ENCODE data around the gene GSTP1. TPM values are rescaled to one million over a fixed set of nuclear protein-coding genes. Genes with fewer than 3 reads are reported as not detected.

GSTP1 gene
- total and polyA plus RNA-seq, 4 donors: 371 to 782 (median 495) TPM

DNA sequence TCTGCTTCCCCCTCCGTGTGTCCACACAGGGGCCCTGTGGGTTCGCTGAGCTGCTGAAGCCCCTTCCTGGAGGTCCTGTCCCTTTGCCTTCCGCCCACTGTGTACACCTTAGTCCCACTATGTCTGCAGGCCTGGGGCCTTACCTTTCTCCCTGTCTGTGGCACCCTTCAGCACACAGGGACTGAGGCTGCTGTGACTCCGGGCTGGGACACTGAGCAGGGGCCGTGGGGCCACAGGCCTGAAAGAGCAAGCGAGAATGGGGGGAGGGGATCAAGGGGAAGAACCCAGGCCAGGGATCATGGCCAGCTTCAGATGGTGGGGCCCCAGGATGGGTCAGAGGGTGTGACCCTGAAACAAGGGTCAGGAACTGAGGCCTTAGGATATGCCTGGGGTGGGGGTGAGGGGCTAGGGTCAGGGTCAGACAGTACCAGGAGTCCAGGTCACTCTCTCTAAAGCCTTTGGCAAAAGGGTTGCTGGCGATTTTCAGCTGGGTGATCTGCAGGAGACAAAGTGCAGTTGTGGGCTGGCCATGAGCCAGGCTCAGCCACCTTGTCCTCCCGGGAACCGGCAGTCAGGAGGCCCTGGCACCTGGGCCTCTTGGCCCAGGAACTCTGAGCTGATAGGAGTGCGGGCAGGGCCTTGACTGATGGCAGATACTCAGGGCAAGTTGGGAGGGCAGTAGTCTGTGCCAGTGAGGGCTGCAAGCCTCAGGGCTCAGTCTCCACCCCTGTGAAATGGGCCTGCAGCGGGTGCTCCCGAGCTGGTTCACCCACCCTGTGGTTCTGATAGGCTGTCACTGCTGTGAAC lies 48.8 kb downstream of the GSTP1 start:
- H3K27ac ChIP-seq (ENCODE audit: low read depth in 1 of 2, low read length in 2 of 2): no peak overlapping the region

GRCh38 chr11:67632982-67633755 lies 49.6 kb downstream of the GSTP1 start:
- peak in 1 of 2 donors; percentile 71 for DNase-seq
- 94% methylated on average over 30 of the region's 30 CpGs for WGBS, 2 donors
- ATAC-seq (ENCODE audit: low FRiP score): no peak
- Histone ChIP-seq H3K4me3 (ENCODE audit: low read length in 2 of 2) (no peak overlapping the region), H3K4me1 (ENCODE audit: control insufficient read depth in 1 of 2, insufficient read depth in 2 of 2, low read length in 2 of 2) (no peaks in the 10 kb centered on the region), H3K27me3 (ENCODE audit: control insufficient read depth in 1 of 2, insufficient read depth in 2 of 2, low read length in 1 of 2) (no peaks in the 10 kb centered on the region), H3K36me3 (ENCODE audit: control insufficient read depth in 1 of 2, insufficient read depth in 2 of 2, low read length in 1 of 2) (no peaks in the 10 kb centered on the region), H3K27ac (ENCODE audit: low read depth in 1 of 2, low read length in 2 of 2) (no peak overlapping the region), H3K9me3 (ENCODE audit: control insufficient read depth, low read length) (no peaks in the 10 kb centered on the region)
- intact Hi-C loops (cut with DNase I): no loop called here

More for the DNA sequence above, 48.8 kb downstream of the GSTP1 start:
- Histone ChIP-seq H3K4me1 (ENCODE audit: control insufficient read depth in 1 of 2, insufficient read depth in 2 of 2, low read length in 2 of 2) (no peaks in the 10 kb centered on the region), H3K27me3 (ENCODE audit: control insufficient read depth in 1 of 2, insufficient read depth in 2 of 2, low read length in 1 of 2) (no peaks in the 10 kb centered on the region), H3K4me3 (ENCODE audit: low read length in 2 of 2) (no peak overlapping the region), H3K9me3 (ENCODE audit: control insufficient read depth, low read length) (no peaks in the 10 kb centered on the region), H3K36me3 (ENCODE audit: control insufficient read depth in 1 of 2, insufficient read depth in 2 of 2, low read length in 1 of 2) (no peaks in the 10 kb centered on the region)
- intact Hi-C loops (cut with DNase I): no loop called here
- no peak for ATAC-seq (ENCODE audit: low FRiP score)
- WGBS, 2 donors: 88% methylated on average over 12 of the region's 12 CpGs
- peak in 1 of 2 donors; percentile 74 for DNase-seq

- no peak overlapping the region for H3K4me3 ChIP-seq (ENCODE audit: low read length in 2 of 2)
These were observed 50.2 kb downstream of the GSTP1 start for GRCh38 chr11:67633758-67634365.

GRCh38 chr11:67634366-67635230 lies 51.0 kb downstream of the GSTP1 start:
- no peak overlapping the region for H3K4me3 ChIP-seq (ENCODE audit: low read length in 2 of 2)
- no peaks in the 10 kb centered on the region for H3K9me3 ChIP-seq (ENCODE audit: control insufficient read depth, low read length)
- ATAC-seq (ENCODE audit: low FRiP score) (no peak), DNase-seq (peak in 1 of 2 donors; percentile 34)
- intact Hi-C loops (cut with DNase I): no loop called here
- H3K27ac ChIP-seq (ENCODE audit: low read depth in 1 of 2, low read length in 2 of 2): no peak overlapping the region
- 77 to 78% methylated on average over 20 of the region's 20 CpGs for WGBS, 2 donors
- H3K36me3 ChIP-seq (ENCODE audit: control insufficient read depth in 1 of 2, insufficient read depth in 2 of 2, low read length in 1 of 2): no peaks in the 10 kb centered on the region
- no peaks in the 10 kb centered on the region for H3K4me1 ChIP-seq (ENCODE audit: control insufficient read depth in 1 of 2, insufficient read depth in 2 of 2, low read length in 2 of 2)
- H3K27me3 ChIP-seq (ENCODE audit: control insufficient read depth in 1 of 2, insufficient read depth in 2 of 2, low read length in 1 of 2): no peaks in the 10 kb centered on the region

More at GRCh38 chr11:67633758-67634365, 50.2 kb downstream of the GSTP1 start:
- no peaks in the 10 kb centered on the region for H3K36me3 ChIP-seq (ENCODE audit: control insufficient read depth in 1 of 2, insufficient read depth in 2 of 2, low read length in 1 of 2)
- 88 to 91% methylated on average over 22 of the region's 22 CpGs for WGBS, 2 donors
- intact Hi-C loops (cut with DNase I): no loop called here
- H3K4me1 ChIP-seq (ENCODE audit: control insufficient read depth in 1 of 2, insufficient read depth in 2 of 2, low read length in 2 of 2): no peaks in the 10 kb centered on the region
- H3K27me3 ChIP-seq (ENCODE audit: control insufficient read depth in 1 of 2, insufficient read depth in 2 of 2, low read length in 1 of 2): no peaks in the 10 kb centered on the region
- no peak for ATAC-seq (ENCODE audit: low FRiP score)
- no peak overlapping the region for H3K27ac ChIP-seq (ENCODE audit: low read depth in 1 of 2, low read length in 2 of 2)
- DNase-seq: peak; percentile 54 to 66
- H3K9me3 ChIP-seq (ENCODE audit: control insufficient read depth, low read length): no peaks in the 10 kb centered on the region

- intact Hi-C loops (cut with DNase I): no loop called here
- ATAC-seq (ENCODE audit: low FRiP score) (no peak), DNase-seq (peak in 1 of 2 donors; percentile 55)
- no peaks in the 10 kb centered on the region for H3K4me1 ChIP-seq (ENCODE audit: control insufficient read depth in 1 of 2, insufficient read depth in 2 of 2, low read length in 2 of 2)
- H3K9me3 ChIP-seq (ENCODE audit: control insufficient read depth, low read length): no peaks in the 10 kb centered on the region
- whole genome bisulfite sequencing, 2 donors: 83 to 87% methylated on average over 4 of the region's 4 CpGs
- no peaks in the 10 kb centered on the region for H3K27me3 ChIP-seq (ENCODE audit: control insufficient read depth in 1 of 2, insufficient read depth in 2 of 2, low read length in 1 of 2)
- H3K4me3 ChIP-seq (ENCODE audit: low read length in 2 of 2): no peak overlapping the region
- no peak overlapping the region for H3K27ac ChIP-seq (ENCODE audit: low read depth in 1 of 2, low read length in 2 of 2)
- H3K36me3 ChIP-seq (ENCODE audit: control insufficient read depth in 1 of 2, insufficient read depth in 2 of 2, low read length in 1 of 2): no peaks in the 10 kb centered on the region
These were observed 51.6 kb downstream of the GSTP1 start for GRCh38 chr11:67635231-67635521.

Other genes with a start within 250 kb of the GSTP1 start
- gene POLD4, start 230.3 kb upstream of the GSTP1 start, total RNA-seq: 10 to 100 TPM; 82.7 to 85.1 TPM
- gene POLD4, start 230.3 kb upstream of the GSTP1 start, polyA plus RNA-seq: 100 to 1,000 TPM; 175 to 338 TPM
- 10 to 100 TPM in 1 of 2 donors, 1 to 10 TPM in 1; 7.7 to 12.0 TPM for gene CLCF1, start 210.2 kb upstream of the GSTP1 start, total RNA-seq
- 10 to 100 TPM in 1 of 2 donors, 1 to 10 TPM in 1; 2.6 to 19.5 TPM for gene CLCF1, start 210.2 kb upstream of the GSTP1 start, polyA plus RNA-seq
- gene RAD9A, start 191.8 kb upstream of the GSTP1 start, total RNA-seq: 10 to 100 TPM; 14.6 to 25.1 TPM
- 10 to 100 TPM in 1 of 2 donors, 1 to 10 TPM in 1; 8.8 to 56.2 TPM for gene RAD9A, start 191.8 kb upstream of the GSTP1 start, polyA plus RNA-seq
- 10 to 100 TPM; 61.7 to 64.8 TPM for gene PPP1CA, start 182.0 kb upstream of the GSTP1 start, total RNA-seq
- 10 to 100 TPM; 79.6 to 92.0 TPM for gene PPP1CA, start 182.0 kb upstream of the GSTP1 start, polyA plus RNA-seq
- gene TBC1D10C, start 179.7 kb upstream of the GSTP1 start, total RNA-seq: 1 to 10 TPM; 4.2 to 9.5 TPM
- gene TBC1D10C, start 179.7 kb upstream of the GSTP1 start, polyA plus RNA-seq: 1 to 10 TPM; 1.9 to 2.3 TPM
- gene CARNS1, start 168.1 kb upstream of the GSTP1 start, total RNA-seq: 1 to 10 TPM; 7.0 to 9.3 TPM
- 1 to 10 TPM in 1 of 2 donors, under 1 TPM in 1; 0.38 to 8.1 TPM for gene CARNS1, start 168.1 kb upstream of the GSTP1 start, polyA plus RNA-seq
- gene RPS6KB2, start 155.3 kb upstream of the GSTP1 start, total RNA-seq: 10 to 100 TPM; 30.8 to 37.7 TPM
- 10 to 100 TPM; 38.2 to 84.8 TPM for gene RPS6KB2, start 155.3 kb upstream of the GSTP1 start, polyA plus RNA-seq
- gene PTPRCAP, start 146.1 kb upstream of the GSTP1 start, total RNA-seq: 1 to 10 TPM; 2.9 to 4.8 TPM
- gene PTPRCAP, start 146.1 kb upstream of the GSTP1 start, polyA plus RNA-seq: 10 to 100 TPM in 1 of 2 donors, 1 to 10 TPM in 1; 2.0 to 13.8 TPM
- gene CORO1B, start 140.3 kb upstream of the GSTP1 start, total RNA-seq: 10 to 100 TPM; 77.6 to 79.6 TPM
- gene CORO1B, start 140.3 kb upstream of the GSTP1 start, polyA plus RNA-seq: 10 to 100 TPM; 45.7 to 96.7 TPM
- gene GPR152, start 131.1 kb upstream of the GSTP1 start, total RNA-seq: not detected
- gene GPR152, start 131.1 kb upstream of the GSTP1 start, polyA plus RNA-seq: not detected
- 1 to 10 TPM; 2.4 TPM for gene CABP4, start 128.5 kb upstream of the GSTP1 start, total RNA-seq
- gene CABP4, start 128.5 kb upstream of the GSTP1 start, polyA plus RNA-seq: 1 to 10 TPM in 1 of 2 donors, under 1 TPM in 1; 0.33 to 3.9 TPM
- 10 to 100 TPM; 34.1 to 37.6 TPM for gene TMEM134, start 114.6 kb upstream of the GSTP1 start, total RNA-seq
- gene TMEM134, start 114.6 kb upstream of the GSTP1 start, polyA plus RNA-seq: 10 to 100 TPM; 20.0 to 63.2 TPM
- gene AIP, start 100.8 kb upstream of the GSTP1 start, total RNA-seq: 10 to 100 TPM; 61.2 to 63.1 TPM
- gene AIP, start 100.8 kb upstream of the GSTP1 start, polyA plus RNA-seq: 100 to 1,000 TPM; 105 to 141 TPM
- 10 to 100 TPM; 40.5 to 48.8 TPM for gene PITPNM1, start 78.4 kb upstream of the GSTP1 start, total RNA-seq
- gene PITPNM1, start 78.4 kb upstream of the GSTP1 start, polyA plus RNA-seq: 10 to 100 TPM; 11.8 to 22.5 TPM
- gene CDK2AP2, start 75.7 kb upstream of the GSTP1 start, total RNA-seq: 10 to 100 TPM; 40.8 to 65.6 TPM
- gene CDK2AP2, start 75.7 kb upstream of the GSTP1 start, polyA plus RNA-seq: 100 to 1,000 TPM in 1 of 2 donors, 10 to 100 TPM in 1; 87.3 to 105 TPM
- gene CABP2, start 60.4 kb upstream of the GSTP1 start, total RNA-seq: not detected
- not detected for gene CABP2, start 60.4 kb upstream of the GSTP1 start, polyA plus RNA-seq
- 100 to 1,000 TPM; 113 to 123 TPM for gene NDUFV1, start 23.1 kb downstream of the GSTP1 start, total RNA-seq
- 100 to 1,000 TPM; 104 to 295 TPM for gene NDUFV1, start 23.1 kb downstream of the GSTP1 start, polyA plus RNA-seq
- gene NUDT8, start 46.1 kb downstream of the GSTP1 start, total RNA-seq: 1 to 10 TPM; 4.6 to 6.8 TPM
- gene NUDT8, start 46.1 kb downstream of the GSTP1 start, polyA plus RNA-seq: 1 to 10 TPM; 4.1 to 9.5 TPM
- not detected for gene TBX10, start 56.0 kb downstream of the GSTP1 start, total RNA-seq
- gene TBX10, start 56.0 kb downstream of the GSTP1 start, polyA plus RNA-seq: 1 to 10 TPM in 1 of 2 donors, under 1 TPM in 1; 0.23 to 5.4 TPM
- gene ACY3, start 66.9 kb downstream of the GSTP1 start, total RNA-seq: not detected
- gene ACY3, start 66.9 kb downstream of the GSTP1 start, polyA plus RNA-seq: 1 to 10 TPM in 1 of 2 donors, not detected in 1; 8.3 TPM
- gene ALDH3B2, start 90.8 kb downstream of the GSTP1 start, total RNA-seq: not detected
- gene ALDH3B2, start 90.8 kb downstream of the GSTP1 start, polyA plus RNA-seq: under 1 TPM in 1 of 2 donors, not detected in 1; 0.05 TPM